GM23338 (cell line): ENCODE results near the gene DPEP3. TPM values are rescaled to one million over a fixed set of nuclear protein-coding genes. Genes with fewer than 3 reads are reported as not detected.

ENCODE experiments used
- ATAC-seq: fragments of 200-7000 bp; cut with Tn5 transposase; 3 replicates; pipeline ENCODE4 v1.9.1; 2020
- DNase-seq: peaks from one replicate; pipeline ENCODE4 v3.0.0-alpha.2; 2015; ENCODE audit warnings: low spot score
- H2AFZ ChIP-seq: fragments of 200-600 bp; sonication (generic); 2 replicates; pipeline ENCODE4 v1.8.0; 2016; ENCODE audit warnings: antibody characterized with exemption, mild to moderate bottlenecking, moderate library complexity
- H3F3A ChIP-seq: fragments of 200-600 bp; sonication (generic); replicated peaks from 2 replicates; pipeline ENCODE4 v1.8.0; 2017; ENCODE audit warnings: antibody characterized with exemption, mixed run types, low read depth
- H3K27ac ChIP-seq: fragments of 200-600 bp; sonication (generic); 2 replicates; pipeline ENCODE4 v1.6.1; 2016; ENCODE audit warnings: low read depth
- H3K27me3 ChIP-seq: fragments of 200-600 bp; sonication (generic); 2 replicates; pipeline ENCODE4 v1.8.0; 2016; ENCODE audit warnings: mild to moderate bottlenecking, mixed run types, moderate library complexity; ENCODE audit not compliant: insufficient read depth
- H3K36me3 ChIP-seq: fragments of 200-600 bp; sonication (generic); 2 replicates; pipeline ENCODE4 v1.8.0; 2016; ENCODE audit warnings: mild to moderate bottlenecking; ENCODE audit not compliant: insufficient read depth
- H3K4me1 ChIP-seq: fragments of 200-600 bp; sonication (generic); 2 replicates; pipeline ENCODE4 v1.8.0; 2016; ENCODE audit warnings: mild to moderate bottlenecking, moderate library complexity; ENCODE audit not compliant: insufficient read depth
- H3K4me2 ChIP-seq: fragments of 200-600 bp; sonication (generic); 2 replicates; pipeline ENCODE4 v1.7.1; 2017; ENCODE audit warnings: mixed run types
- H3K4me3 ChIP-seq: fragments of 200-600 bp; sonication (generic); 2 replicates; pipeline ENCODE4 v1.6.1; 2016; ENCODE audit warnings: mixed run types
- H3K79me2 ChIP-seq: fragments of 200-600 bp; sonication (generic); replicated peaks from 2 replicates; pipeline ENCODE4 v1.8.0; 2017; ENCODE audit warnings: mild to moderate bottlenecking; ENCODE audit not compliant: insufficient read depth
- H3K9me2 ChIP-seq: fragments of 200-600 bp; sonication (generic); 2 replicates; pipeline ENCODE4 v1.8.0; 2017; ENCODE audit not compliant: insufficient read depth
- H4K20me1 ChIP-seq: fragments of 200-600 bp; sonication (generic); replicated peaks from 2 replicates; pipeline ENCODE4 v1.8.0; 2017; ENCODE audit warnings: mild to moderate bottlenecking; ENCODE audit not compliant: insufficient read depth
- H3K27ac Mint-ChIP-seq: 2 replicates; pipeline ENCODE4 v1.8.0; 2020; ENCODE audit warnings: inconsistent platforms, mild to moderate bottlenecking, moderate library complexity, mixed read lengths
- H3K27me3 Mint-ChIP-seq: 3 replicates; pipeline ENCODE4 v1.8.0; 2022; ENCODE audit warnings: low read depth, mild to moderate bottlenecking, moderate library complexity, mixed read lengths, inconsistent platforms; ENCODE audit not compliant: insufficient read depth, poor library complexity
- H3K36me3 Mint-ChIP-seq: 3 replicates; pipeline ENCODE4 v1.8.0; 2021; ENCODE audit warnings: low read depth, mild to moderate bottlenecking, inconsistent platforms, moderate library complexity, mixed read lengths
- H3K4me1 Mint-ChIP-seq: 3 replicates; pipeline ENCODE4 v1.8.0; 2020; ENCODE audit warnings: mild to moderate bottlenecking, inconsistent platforms, mixed read lengths
- H3K4me3 Mint-ChIP-seq: 3 replicates; pipeline ENCODE4 v1.8.0; 2021; ENCODE audit warnings: moderate library complexity, mild to moderate bottlenecking, inconsistent platforms, mixed read lengths
- H3K9me3 Mint-ChIP-seq: 3 replicates; pipeline ENCODE4 v1.8.0; 2020; ENCODE audit warnings: moderate library complexity, mild to moderate bottlenecking, inconsistent platforms, mixed read lengths
- CREB1 ChIP-seq: fragments of 250-450 bp; sonication (Bioruptor Pico); IDR thresholded peaks from 2 replicates; pipeline ENCODE4 v1.5.0; 2020; ENCODE audit warnings: low read depth, mild to moderate bottlenecking, moderate library complexity
- CTCF ChIP-seq, 2 experiments: fragments of 200-600 bp in 1 of 2; sonication (generic) in 1 of 2; conservative IDR thresholded peaks; 2 replicates each; pipeline versions ENCODE4 v1.5.1 to v1.6.1; 2016 to 2017; ENCODE audit warnings: antibody characterized with exemption in 2 of 2, low read depth in 2 of 2, mild to moderate bottlenecking in 2 of 2, moderate library complexity in 1 of 2
- EZH2 ChIP-seq: fragments of 200-600 bp; sonication (generic); IDR thresholded peaks from one replicate; pipeline ENCODE4 v1.8.0; 2017; ENCODE audit warnings: antibody characterized with exemption, mild to moderate bottlenecking, low read depth; ENCODE audit not compliant: unreplicated experiment
- EZH2phosphoT487 ChIP-seq: fragments of 200-600 bp; sonication (generic); IDR thresholded peaks from one replicate; pipeline ENCODE4 v1.8.1; 2018; ENCODE audit warnings: antibody characterized with exemption; ENCODE audit not compliant: unreplicated experiment
- JUNB ChIP-seq: IDR thresholded peaks from one replicate; pipeline ENCODE4 v1.6.1; 2016; ENCODE audit warnings: antibody characterized with exemption; ENCODE audit not compliant: unreplicated experiment
- POLR2AphosphoS5 ChIP-seq: IDR thresholded peaks from 2 replicates; pipeline ENCODE4 v1.6.1; 2016; ENCODE audit warnings: antibody characterized with exemption, low read depth
- STAT1 ChIP-seq: IDR thresholded peaks from one replicate; pipeline ENCODE4 v1.6.1; 2016; ENCODE audit warnings: antibody characterized with exemption; ENCODE audit not compliant: unreplicated experiment
- ZNF114 ChIP-seq: fragments of 250-450 bp; sonication (Bioruptor Pico); IDR thresholded peaks from 2 replicates; pipeline ENCODE4 v1.5.0; 2020; ENCODE audit warnings: mild to moderate bottlenecking, moderate library complexity
- ZNF331 ChIP-seq: fragments of 250-450 bp; sonication (Bioruptor Pico); IDR thresholded peaks from 2 replicates; pipeline ENCODE4 v1.5.0; 2020; ENCODE audit warnings: low read depth, mild to moderate bottlenecking, moderate library complexity
- ZNF462 ChIP-seq: fragments of 250-450 bp; sonication (Bioruptor Pico); IDR thresholded peaks from 2 replicates; pipeline ENCODE4 v1.5.0; 2020; ENCODE audit warnings: mild to moderate bottlenecking, moderate library complexity
- polyA plus RNA-seq: library from polyadenylated mRNA; unstranded; fragments of >200 nt; fragmentation: Nextera tagmentation; extraction: Ambion mirVana; gene quantifications from 2 replicates; pipeline ENCODE4 v1.2.1, GENCODE V29; 2016
- total RNA-seq: library from RNA; depleted of rRNA; stranded (reverse); fragments of >200 nt; shearing (Covaris generic); gene quantifications from 2 replicates; pipeline ENCODE4 v1.2.3, GENCODE V29; 2014
- TF ChIP-seq, protein P1 (sequence below): IDR thresholded peaks from one replicate; pipeline ENCODE4 v1.6.1; 2018; ENCODE audit warnings: antibody characterized with exemption; ENCODE audit not compliant: unreplicated experiment

Gene DPEP3
- total and polyA plus RNA-seq, 2 experiments from 2014 or later: 8.8 to 18.4 TPM

- no peak for TF ChIP-seq ZNF462 (CRISPR knock-in tag)
These were observed 26.5 kb downstream of the DPEP3 start (continued) for GRCh38 chr16:67953641-67954375.

GRCh38 chr16:67951485-67951884 lies 28.8 kb downstream of the DPEP3 start:
- Mint-ChIP-seq H3K27me3 (peaks cover 4% of the 10 kb centered on the region), H3K4me3 (no peak overlapping the region), H3K27ac (no peak overlapping the region), H3K36me3 (peaks cover 37% of the 10 kb centered on the region), H3K9me3 (no peaks in the 10 kb centered on the region), H3K4me1 (no peaks in the 10 kb centered on the region)
- no peaks in the 10 kb centered on the region for H3K4me1 ChIP-seq
- H3F3A ChIP-seq: no peaks in the 10 kb centered on the region
- TF ChIP-seq EZH2 (no peak), ZNF114 (CRISPR knock-in tag) (no peak), STAT1 (no peak), ZNF331 (CRISPR knock-in tag) (no peak), CTCF (conservative IDR thresholded peaks at IDR 0.05; ENCODE audit: low read depth in 2 of 2) (no peak), CREB1 (CRISPR knock-in tag) (no peak), EZH2phosphoT487 (no peak), POLR2AphosphoS5 (no peak), JUNB (no peak)
- TF ChIP-seq, protein P1, sequence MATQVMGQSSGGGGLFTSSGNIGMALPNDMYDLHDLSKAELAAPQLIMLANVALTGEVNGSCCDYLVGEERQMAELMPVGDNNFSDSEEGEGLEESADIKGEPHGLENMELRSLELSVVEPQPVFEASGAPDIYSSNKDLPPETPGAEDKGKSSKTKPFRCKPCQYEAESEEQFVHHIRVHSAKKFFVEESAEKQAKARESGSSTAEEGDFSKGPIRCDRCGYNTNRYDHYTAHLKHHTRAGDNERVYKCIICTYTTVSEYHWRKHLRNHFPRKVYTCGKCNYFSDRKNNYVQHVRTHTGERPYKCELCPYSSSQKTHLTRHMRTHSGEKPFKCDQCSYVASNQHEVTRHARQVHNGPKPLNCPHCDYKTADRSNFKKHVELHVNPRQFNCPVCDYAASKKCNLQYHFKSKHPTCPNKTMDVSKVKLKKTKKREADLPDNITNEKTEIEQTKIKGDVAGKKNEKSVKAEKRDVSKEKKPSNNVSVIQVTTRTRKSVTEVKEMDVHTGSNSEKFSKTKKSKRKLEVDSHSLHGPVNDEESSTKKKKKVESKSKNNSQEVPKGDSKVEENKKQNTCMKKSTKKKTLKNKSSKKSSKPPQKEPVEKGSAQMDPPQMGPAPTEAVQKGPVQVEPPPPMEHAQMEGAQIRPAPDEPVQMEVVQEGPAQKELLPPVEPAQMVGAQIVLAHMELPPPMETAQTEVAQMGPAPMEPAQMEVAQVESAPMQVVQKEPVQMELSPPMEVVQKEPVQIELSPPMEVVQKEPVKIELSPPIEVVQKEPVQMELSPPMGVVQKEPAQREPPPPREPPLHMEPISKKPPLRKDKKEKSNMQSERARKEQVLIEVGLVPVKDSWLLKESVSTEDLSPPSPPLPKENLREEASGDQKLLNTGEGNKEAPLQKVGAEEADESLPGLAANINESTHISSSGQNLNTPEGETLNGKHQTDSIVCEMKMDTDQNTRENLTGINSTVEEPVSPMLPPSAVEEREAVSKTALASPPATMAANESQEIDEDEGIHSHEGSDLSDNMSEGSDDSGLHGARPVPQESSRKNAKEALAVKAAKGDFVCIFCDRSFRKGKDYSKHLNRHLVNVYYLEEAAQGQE: no peak
- H3K36me3 ChIP-seq: peaks cover 13% of the 10 kb centered on the region; the same call in 1 of the 2 replicates
- DNase-seq (no peak), ATAC-seq (no peak)
- no peak overlapping the region for H3K27ac ChIP-seq
- no peak overlapping the region for H2AFZ ChIP-seq
- no peak overlapping the region for H3K4me2 ChIP-seq
- H3K79me2 ChIP-seq: no peaks in the 10 kb centered on the region
- H3K4me3 ChIP-seq: no peak overlapping the region
- H4K20me1 ChIP-seq: no peaks in the 10 kb centered on the region
- no peaks in the 10 kb centered on the region for H3K27me3 ChIP-seq
- H3K9me2 ChIP-seq: no peaks in the 10 kb centered on the region
